NCI-H2171 treated with DMSO at 0.1 percent for 48 hours (cell line): Measurements from ENCODE around the gene NCKAP5.

Source experiments
- DNase-seq: peaks from one replicate; lab custom pipeline; 2025; lab: John Stamatoyannopoulos, UW

The NCKAP5 gene

GRCh38 chr2:133382566-133382965 is 185.7 kb downstream of the NCKAP5 start:
- DNase-seq: no peak

GRCh38 chr2:133380991-133381390 is 187.3 kb downstream of the NCKAP5 start:
- DNase-seq: no peak

GRCh38 chr2:133378928-133379549 is 189.2 kb downstream of the NCKAP5 start:
- DNase-seq: no peak

- DNase-seq: no peak
Measured at GRCh38 chr2:133378386-133378785, 189.9 kb downstream of the NCKAP5 start.

GRCh38 chr2:133377599-133377998 is 190.7 kb downstream of the NCKAP5 start:
- no peak for DNase-seq

GRCh38 chr2:133377021-133377481 is 191.2 kb downstream of the NCKAP5 start:
- DNase-seq: no peak

- no peak for DNase-seq
Measured at GRCh38 chr2:133374781-133375180, 193.5 kb downstream of the NCKAP5 start.

- no peak for DNase-seq
Measured at GRCh38 chr2:133371286-133371685, 197.0 kb downstream of the NCKAP5 start.

- no peak for DNase-seq
Measured at GRCh38 chr2:133369901-133370658, 198.2 kb downstream of the NCKAP5 start.

- DNase-seq: no peak
Measured at GRCh38 chr2:133365117-133365516, 203.1 kb downstream of the NCKAP5 start.

GRCh38 chr2:133364636-133365035 is 203.6 kb downstream of the NCKAP5 start:
- DNase-seq: no peak

GRCh38 chr2:133363884-133364283 is 204.4 kb downstream of the NCKAP5 start:
- no peak for DNase-seq

- no peak for DNase-seq
Measured at GRCh38 chr2:133362061-133362476, 206.2 kb downstream of the NCKAP5 start.

GRCh38 chr2:133360882-133361281 is 207.4 kb downstream of the NCKAP5 start:
- no peak for DNase-seq

GRCh38 chr2:133360190-133360589 is 208.1 kb downstream of the NCKAP5 start:
- no peak for DNase-seq

GRCh38 chr2:133352719-133353118 is 215.5 kb downstream of the NCKAP5 start:
- DNase-seq: no peak

- DNase-seq: no peak
Measured at GRCh38 chr2:133346654-133347053, 221.6 kb downstream of the NCKAP5 start.

- DNase-seq: no peak
Measured at GRCh38 chr2:133345638-133346037, 222.6 kb downstream of the NCKAP5 start.

- peak; percentile 14 for DNase-seq
Measured at GRCh38 chr2:133344849-133345248, 223.4 kb downstream of the NCKAP5 start.

GRCh38 chr2:133343018-133343352 is 225.3 kb downstream of the NCKAP5 start:
- DNase-seq: no peak

GRCh38 chr2:133342286-133343017 is 225.8 kb downstream of the NCKAP5 start:
- DNase-seq: no peak

- DNase-seq: no peak
Measured at GRCh38 chr2:133341575-133341974, 226.7 kb downstream of the NCKAP5 start.

GRCh38 chr2:133338224-133338623 is 230.0 kb downstream of the NCKAP5 start:
- DNase-seq: no peak
